ENCODE data around the gene PCDHGA1.

- TF ChIP-seq, protein P1, sequence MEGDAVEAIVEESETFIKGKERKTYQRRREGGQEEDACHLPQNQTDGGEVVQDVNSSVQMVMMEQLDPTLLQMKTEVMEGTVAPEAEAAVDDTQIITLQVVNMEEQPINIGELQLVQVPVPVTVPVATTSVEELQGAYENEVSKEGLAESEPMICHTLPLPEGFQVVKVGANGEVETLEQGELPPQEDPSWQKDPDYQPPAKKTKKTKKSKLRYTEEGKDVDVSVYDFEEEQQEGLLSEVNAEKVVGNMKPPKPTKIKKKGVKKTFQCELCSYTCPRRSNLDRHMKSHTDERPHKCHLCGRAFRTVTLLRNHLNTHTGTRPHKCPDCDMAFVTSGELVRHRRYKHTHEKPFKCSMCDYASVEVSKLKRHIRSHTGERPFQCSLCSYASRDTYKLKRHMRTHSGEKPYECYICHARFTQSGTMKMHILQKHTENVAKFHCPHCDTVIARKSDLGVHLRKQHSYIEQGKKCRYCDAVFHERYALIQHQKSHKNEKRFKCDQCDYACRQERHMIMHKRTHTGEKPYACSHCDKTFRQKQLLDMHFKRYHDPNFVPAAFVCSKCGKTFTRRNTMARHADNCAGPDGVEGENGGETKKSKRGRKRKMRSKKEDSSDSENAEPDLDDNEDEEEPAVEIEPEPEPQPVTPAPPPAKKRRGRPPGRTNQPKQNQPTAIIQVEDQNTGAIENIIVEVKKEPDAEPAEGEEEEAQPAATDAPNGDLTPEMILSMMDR (IDR thresholded peaks at IDR 0.05), result no peak
- TF ChIP-seq EZH2phosphoT487 (IDR thresholded peaks at IDR 0.05) (no peak), EZH2 (IDR thresholded peaks at IDR 0.05) (no peak)
Measured at GRCh38 chr5:141533897-141534296, 203.6 kb downstream of the PCDHGA1 start.
